ENCODE measurements around the gene AOC3. TPM values are rescaled to one million over a fixed set of nuclear protein-coding genes. Genes with fewer than 3 reads are reported as not detected.

The AOC3 gene
- polyA plus RNA-seq, 1 donor (not counting 4 experiments of a cell fraction or from before 2014, with no cell fraction given): 0.22 TPM

DNA sequence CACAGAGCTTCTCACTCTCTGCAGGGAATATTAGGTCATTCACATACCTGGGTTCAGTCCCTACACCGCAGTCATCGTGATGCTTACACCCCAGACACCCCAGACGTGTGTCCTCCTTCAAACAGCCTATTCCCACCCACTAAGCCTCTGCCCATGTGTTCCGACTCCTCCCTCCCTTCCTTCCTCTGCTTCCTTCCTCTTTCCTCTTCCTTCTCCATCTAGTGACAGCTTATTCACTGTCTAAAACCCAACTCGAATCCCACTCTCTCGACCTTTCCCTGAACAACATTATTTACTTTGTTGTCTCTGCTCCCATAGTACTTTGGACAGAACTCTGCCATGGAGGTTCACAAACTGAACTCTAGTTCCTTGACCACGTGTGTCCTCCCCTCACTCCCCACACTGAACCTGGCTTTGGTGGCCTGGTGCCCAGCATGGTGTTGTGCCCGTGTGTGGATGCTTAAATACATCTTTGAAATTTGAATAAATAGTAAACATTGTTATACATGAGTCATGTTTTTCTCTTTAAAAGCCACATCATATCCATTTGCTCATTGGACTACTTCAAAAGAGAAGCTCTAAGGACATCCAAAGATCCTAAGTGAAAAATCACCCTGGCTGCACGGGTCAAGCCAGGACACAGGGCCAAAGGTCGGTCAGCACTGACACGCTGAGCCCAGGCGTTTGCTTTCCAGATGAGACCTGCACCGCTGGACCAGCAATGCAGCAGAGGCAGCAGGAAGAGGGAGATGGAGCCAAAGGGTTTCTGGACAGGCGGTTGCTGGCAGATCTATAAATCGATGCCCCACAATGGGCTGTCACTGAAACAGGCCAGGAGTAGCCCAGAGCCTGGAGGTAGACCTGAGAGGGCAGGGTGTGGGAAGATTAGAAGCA is 35.5 kb downstream of the AOC3 start:
- Histone ChIP-seq H3K27ac (ENCODE audit: control insufficient read depth, insufficient read depth, low read length) (no peak overlapping the region), H3K9me1 (ENCODE audit: control insufficient read depth, extremely low read depth, insufficient read depth, low read length) (no peaks in the 10 kb centered on the region), H4K20me1 (ENCODE audit: control insufficient read depth, extremely low read depth, insufficient read depth, low read length) (no peaks in the 10 kb centered on the region), H3K4me2 (ENCODE audit: control insufficient read depth, extremely low read depth, insufficient read depth, low read depth, low read length) (no peak overlapping the region), H2AFZ (ENCODE audit: control insufficient read depth, low read length) (no peak overlapping the region), H3K9me3 (ENCODE audit: control insufficient read depth, low read depth, low read length) (no peaks in the 10 kb centered on the region), H3K36me3 (ENCODE audit: control insufficient read depth in 2 of 2, extremely low read depth in 1 of 2, insufficient read depth in 2 of 2, low read length in 2 of 2) (no peaks in the 10 kb centered on the region), H3K79me2 (ENCODE audit: control insufficient read depth, insufficient read depth, low read length) (no peaks in the 10 kb centered on the region), H3K27me3 (ENCODE audit: control insufficient read depth, extremely low read depth, insufficient read depth, low read length) (no peaks in the 10 kb centered on the region), H3K9ac (ENCODE audit: control insufficient read depth, extremely low read depth, insufficient read depth, low read length) (no peak overlapping the region), H3K4me1 (ENCODE audit: control insufficient read depth, extremely low read depth, insufficient read depth, low read length) (no peaks in the 10 kb centered on the region), H3K4me3 (ENCODE audit: control insufficient read depth in 2 of 3, extremely low read depth in 1 of 3, insufficient read depth in 2 of 3, low read depth in 1 of 3, low read length in 3 of 3) (no peak overlapping the region)
- FAIRE-seq (no peak), DNase-seq (ENCODE audit: low read depth, low spot score) (no peak)
- dilution Hi-C loops (cut with MboI; ENCODE audit: extremely low pct_ligation_motif_present, low sequenced_read_pairs): no loop called here
- TF ChIP-seq EZH2 (IDR thresholded peaks at IDR 0.05; ENCODE audit: low read length): no peak

DNA sequence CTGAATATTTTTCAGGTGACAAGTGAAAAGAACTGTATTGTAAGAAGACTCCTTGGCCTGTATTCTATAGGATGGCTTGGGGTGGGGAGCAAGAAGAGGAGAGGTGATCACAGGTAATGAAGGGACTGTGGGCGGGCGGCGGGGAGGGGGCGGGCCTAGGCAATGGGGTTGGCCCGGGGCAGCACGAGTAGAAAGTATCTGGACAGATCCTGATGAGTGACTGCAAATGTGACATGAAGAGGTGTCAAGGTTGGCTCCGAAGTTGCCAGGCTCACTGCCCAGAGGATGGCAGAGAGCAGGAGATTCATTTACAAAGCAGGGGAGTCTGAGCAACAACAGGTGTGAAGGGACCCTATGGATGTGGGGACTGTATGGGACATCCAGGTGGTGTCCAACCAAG is 38.8 kb downstream of the AOC3 start:
- Histone ChIP-seq H3K4me3 (ENCODE audit: control insufficient read depth in 2 of 3, extremely low read depth in 1 of 3, insufficient read depth in 2 of 3, low read depth in 1 of 3, low read length in 3 of 3) (no peak overlapping the region), H3K79me2 (ENCODE audit: control insufficient read depth, insufficient read depth, low read length) (no peaks in the 10 kb centered on the region), H3K4me1 (ENCODE audit: control insufficient read depth, extremely low read depth, insufficient read depth, low read length) (peaks cover 2% of the 10 kb centered on the region), H4K20me1 (ENCODE audit: control insufficient read depth, extremely low read depth, insufficient read depth, low read length) (no peaks in the 10 kb centered on the region), H2AFZ (ENCODE audit: control insufficient read depth, low read length) (no peak overlapping the region), H3K9ac (ENCODE audit: control insufficient read depth, extremely low read depth, insufficient read depth, low read length) (no peak overlapping the region), H3K27me3 (ENCODE audit: control insufficient read depth, extremely low read depth, insufficient read depth, low read length) (no peaks in the 10 kb centered on the region), H3K4me2 (ENCODE audit: control insufficient read depth, extremely low read depth, insufficient read depth, low read depth, low read length) (no peak overlapping the region), H3K9me1 (ENCODE audit: control insufficient read depth, extremely low read depth, insufficient read depth, low read length) (no peaks in the 10 kb centered on the region), H3K27ac (ENCODE audit: control insufficient read depth, insufficient read depth, low read length) (no peak overlapping the region), H3K9me3 (ENCODE audit: control insufficient read depth, low read depth, low read length) (no peaks in the 10 kb centered on the region), H3K36me3 (ENCODE audit: control insufficient read depth in 2 of 2, extremely low read depth in 1 of 2, insufficient read depth in 2 of 2, low read length in 2 of 2) (no peaks in the 10 kb centered on the region)
- TF ChIP-seq, protein P1, sequence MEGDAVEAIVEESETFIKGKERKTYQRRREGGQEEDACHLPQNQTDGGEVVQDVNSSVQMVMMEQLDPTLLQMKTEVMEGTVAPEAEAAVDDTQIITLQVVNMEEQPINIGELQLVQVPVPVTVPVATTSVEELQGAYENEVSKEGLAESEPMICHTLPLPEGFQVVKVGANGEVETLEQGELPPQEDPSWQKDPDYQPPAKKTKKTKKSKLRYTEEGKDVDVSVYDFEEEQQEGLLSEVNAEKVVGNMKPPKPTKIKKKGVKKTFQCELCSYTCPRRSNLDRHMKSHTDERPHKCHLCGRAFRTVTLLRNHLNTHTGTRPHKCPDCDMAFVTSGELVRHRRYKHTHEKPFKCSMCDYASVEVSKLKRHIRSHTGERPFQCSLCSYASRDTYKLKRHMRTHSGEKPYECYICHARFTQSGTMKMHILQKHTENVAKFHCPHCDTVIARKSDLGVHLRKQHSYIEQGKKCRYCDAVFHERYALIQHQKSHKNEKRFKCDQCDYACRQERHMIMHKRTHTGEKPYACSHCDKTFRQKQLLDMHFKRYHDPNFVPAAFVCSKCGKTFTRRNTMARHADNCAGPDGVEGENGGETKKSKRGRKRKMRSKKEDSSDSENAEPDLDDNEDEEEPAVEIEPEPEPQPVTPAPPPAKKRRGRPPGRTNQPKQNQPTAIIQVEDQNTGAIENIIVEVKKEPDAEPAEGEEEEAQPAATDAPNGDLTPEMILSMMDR (optimal IDR thresholded peaks at IDR 0.05 in 1 of 3, IDR thresholded peaks at IDR 0.05 in 1 of 3, conservative IDR thresholded peaks at IDR 0.05 in 1 of 3; ENCODE audit: extremely low read depth in 1 of 3, insufficient read depth in 2 of 3, low read length in 3 of 3): no peak
- no peak for TF ChIP-seq EZH2 (IDR thresholded peaks at IDR 0.05; ENCODE audit: low read length)
- DNase-seq (ENCODE audit: low read depth, low spot score) (no peak), FAIRE-seq (no peak)
- dilution Hi-C loops (cut with MboI; ENCODE audit: extremely low pct_ligation_motif_present, low sequenced_read_pairs): no loop called here

Measured in keratinocyte (primary cell).